PC-9 (cell line): ENCODE measurements around the gene SRPK2.

Experiments used
- EZH2 ChIP-seq: fragments of 200-600 bp; sonication (generic); IDR thresholded peaks from 2 replicates; pipeline ENCODE4 v1.8.0; 2017; ENCODE audit warnings: antibody characterized with exemption, low read depth
- TF ChIP-seq, protein P1 (sequence below): fragments of 200-600 bp; sonication (generic); conservative IDR thresholded peaks from 2 replicates; pipeline ENCODE4 v1.6.1; 2017; ENCODE audit warnings: mixed run types, antibody characterized with exemption, mild to moderate bottlenecking, moderate library complexity

- TF ChIP-seq, protein P1, sequence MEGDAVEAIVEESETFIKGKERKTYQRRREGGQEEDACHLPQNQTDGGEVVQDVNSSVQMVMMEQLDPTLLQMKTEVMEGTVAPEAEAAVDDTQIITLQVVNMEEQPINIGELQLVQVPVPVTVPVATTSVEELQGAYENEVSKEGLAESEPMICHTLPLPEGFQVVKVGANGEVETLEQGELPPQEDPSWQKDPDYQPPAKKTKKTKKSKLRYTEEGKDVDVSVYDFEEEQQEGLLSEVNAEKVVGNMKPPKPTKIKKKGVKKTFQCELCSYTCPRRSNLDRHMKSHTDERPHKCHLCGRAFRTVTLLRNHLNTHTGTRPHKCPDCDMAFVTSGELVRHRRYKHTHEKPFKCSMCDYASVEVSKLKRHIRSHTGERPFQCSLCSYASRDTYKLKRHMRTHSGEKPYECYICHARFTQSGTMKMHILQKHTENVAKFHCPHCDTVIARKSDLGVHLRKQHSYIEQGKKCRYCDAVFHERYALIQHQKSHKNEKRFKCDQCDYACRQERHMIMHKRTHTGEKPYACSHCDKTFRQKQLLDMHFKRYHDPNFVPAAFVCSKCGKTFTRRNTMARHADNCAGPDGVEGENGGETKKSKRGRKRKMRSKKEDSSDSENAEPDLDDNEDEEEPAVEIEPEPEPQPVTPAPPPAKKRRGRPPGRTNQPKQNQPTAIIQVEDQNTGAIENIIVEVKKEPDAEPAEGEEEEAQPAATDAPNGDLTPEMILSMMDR, result no peak
- TF ChIP-seq EZH2, result no peak
Measured at GRCh38 chr7:105215821-105216220, 172.9 kb downstream of the SRPK2 start.
